Parietal lobe (tissue), 2 donors: ENCODE data around the gene ZFR. TPM values are rescaled to one million over a fixed set of nuclear protein-coding genes. Genes with fewer than 3 reads are reported as not detected.

Source experiments
- small RNA-seq: library from RNA; depleted of rRNA; stranded (forward); fragments of <200 nt; gene quantifications from one replicate; pipeline ENCODE3, GENCODE V24; 2014; ENCODE audit warnings: low replicate concordance
- total RNA-seq: library from RNA; depleted of rRNA; stranded (reverse); fragments of >200 nt; gene quantifications from one replicate; pipeline ENCODE4 v1.2.3, GENCODE V29; 2014

Gene ZFR
- 150 TPM for total RNA-seq

DNA sequence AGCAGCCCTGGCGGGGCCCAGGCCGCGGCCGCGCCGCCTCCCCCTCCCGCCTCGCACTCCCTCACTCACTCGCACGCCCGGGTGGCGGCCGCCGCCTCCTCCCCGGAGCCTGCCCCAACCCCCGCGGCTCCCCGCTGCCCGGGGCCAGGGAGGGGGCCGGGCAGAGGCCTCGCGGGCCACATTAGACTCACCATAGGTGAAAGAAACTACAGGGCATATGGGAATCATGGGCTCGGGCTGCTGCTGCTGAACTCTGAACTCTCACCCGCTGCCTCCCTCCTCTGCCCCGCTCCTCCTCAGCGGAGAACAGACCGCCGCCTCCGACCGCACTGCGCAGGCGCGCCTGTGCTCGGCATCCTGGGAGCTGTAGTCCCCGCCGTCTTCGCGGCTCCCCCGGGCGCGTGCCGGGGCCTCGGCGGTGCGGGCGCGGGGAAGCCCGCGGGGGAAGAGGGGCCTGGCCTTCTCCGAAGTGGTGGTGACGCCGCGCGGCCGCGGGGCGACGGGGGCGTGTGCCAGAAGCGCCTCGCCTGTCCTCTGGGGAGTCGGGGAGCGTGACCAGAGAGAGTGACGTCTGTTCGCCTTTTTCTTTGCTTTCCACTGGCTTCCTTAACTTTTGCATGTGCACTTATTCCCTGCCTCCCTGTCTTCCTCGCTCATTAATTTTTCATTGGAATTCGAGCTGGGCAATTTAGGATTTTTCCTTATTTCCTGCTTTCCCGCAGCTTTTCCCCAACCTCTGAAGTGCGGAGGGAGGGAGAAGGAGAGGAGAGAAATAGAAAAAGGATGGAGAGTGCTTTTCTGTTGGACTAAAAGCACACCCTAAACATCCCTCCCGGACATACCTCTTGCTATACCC lies at the start of gene ZFR:
Gene ZFR (minus strand): TSS at position 310 of the 856 bp plus-strand sequence. CDS start 82 bp downstream, at position 228.

DNA sequence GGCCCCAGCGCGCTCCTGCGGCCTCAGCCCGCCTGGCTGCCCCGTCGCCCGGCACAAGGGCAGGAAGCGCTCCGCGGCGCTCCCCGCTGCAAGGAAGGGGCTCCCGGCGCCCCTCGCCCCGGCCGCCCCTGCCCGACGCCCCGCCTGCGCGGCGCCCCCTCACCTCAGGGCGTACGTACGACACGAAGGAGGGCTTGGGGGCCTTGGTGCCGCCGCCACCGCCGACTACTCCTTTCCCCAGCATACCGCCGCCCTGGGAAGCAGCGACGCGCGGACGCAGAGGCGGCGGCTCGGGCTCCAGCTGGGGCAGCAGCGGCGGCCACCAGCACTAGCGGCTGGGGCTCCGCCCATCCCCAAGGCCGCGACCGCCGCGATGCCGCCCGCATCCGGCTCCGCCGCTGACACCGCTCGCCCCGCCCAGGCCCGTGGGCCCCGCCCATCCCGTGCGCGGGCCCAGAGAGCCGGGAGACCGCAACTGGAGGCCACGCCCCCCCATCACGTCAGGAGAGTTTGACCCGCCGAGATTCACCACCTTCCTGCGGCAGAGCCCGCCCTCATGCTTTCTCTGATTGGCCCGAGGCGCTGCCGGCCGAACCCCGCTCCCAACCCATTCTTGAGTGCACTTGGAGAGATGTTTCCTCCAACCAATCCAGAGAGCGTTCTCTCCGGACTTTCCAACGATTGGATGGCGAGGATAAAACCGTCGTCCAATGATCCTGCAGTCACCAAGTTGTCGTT lies 131.8 kb downstream of the ZFR start, which contains the start of gene MTMR12:
Gene MTMR12 (minus strand): TSS at position 345 of the 738 bp plus-strand sequence. CDS start 101 bp downstream, at position 244.

Small RNA genes within 50 kb of the gene (small RNA-seq; reads per million reads assigned to genes)
- gene MIR579 (not detected), gene RNU6-378P (not detected)

Other genes starting within 250 kb of the ZFR start
- gene MTMR12, start 131.8 kb downstream of the ZFR start, total RNA-seq: 28.8 TPM
- gene SUB1, start 140.8 kb upstream of the ZFR start, total RNA-seq: 198 TPM